ENCODE measurements around the gene SCAMP1. TPM values are rescaled to one million over a fixed set of nuclear protein-coding genes. Genes with fewer than 3 reads are reported as not detected.

The SCAMP1 gene
- total RNA-seq, 1 experiment from 2014 or later = 43.8 TPM

- TF ChIP-seq, protein P1, sequence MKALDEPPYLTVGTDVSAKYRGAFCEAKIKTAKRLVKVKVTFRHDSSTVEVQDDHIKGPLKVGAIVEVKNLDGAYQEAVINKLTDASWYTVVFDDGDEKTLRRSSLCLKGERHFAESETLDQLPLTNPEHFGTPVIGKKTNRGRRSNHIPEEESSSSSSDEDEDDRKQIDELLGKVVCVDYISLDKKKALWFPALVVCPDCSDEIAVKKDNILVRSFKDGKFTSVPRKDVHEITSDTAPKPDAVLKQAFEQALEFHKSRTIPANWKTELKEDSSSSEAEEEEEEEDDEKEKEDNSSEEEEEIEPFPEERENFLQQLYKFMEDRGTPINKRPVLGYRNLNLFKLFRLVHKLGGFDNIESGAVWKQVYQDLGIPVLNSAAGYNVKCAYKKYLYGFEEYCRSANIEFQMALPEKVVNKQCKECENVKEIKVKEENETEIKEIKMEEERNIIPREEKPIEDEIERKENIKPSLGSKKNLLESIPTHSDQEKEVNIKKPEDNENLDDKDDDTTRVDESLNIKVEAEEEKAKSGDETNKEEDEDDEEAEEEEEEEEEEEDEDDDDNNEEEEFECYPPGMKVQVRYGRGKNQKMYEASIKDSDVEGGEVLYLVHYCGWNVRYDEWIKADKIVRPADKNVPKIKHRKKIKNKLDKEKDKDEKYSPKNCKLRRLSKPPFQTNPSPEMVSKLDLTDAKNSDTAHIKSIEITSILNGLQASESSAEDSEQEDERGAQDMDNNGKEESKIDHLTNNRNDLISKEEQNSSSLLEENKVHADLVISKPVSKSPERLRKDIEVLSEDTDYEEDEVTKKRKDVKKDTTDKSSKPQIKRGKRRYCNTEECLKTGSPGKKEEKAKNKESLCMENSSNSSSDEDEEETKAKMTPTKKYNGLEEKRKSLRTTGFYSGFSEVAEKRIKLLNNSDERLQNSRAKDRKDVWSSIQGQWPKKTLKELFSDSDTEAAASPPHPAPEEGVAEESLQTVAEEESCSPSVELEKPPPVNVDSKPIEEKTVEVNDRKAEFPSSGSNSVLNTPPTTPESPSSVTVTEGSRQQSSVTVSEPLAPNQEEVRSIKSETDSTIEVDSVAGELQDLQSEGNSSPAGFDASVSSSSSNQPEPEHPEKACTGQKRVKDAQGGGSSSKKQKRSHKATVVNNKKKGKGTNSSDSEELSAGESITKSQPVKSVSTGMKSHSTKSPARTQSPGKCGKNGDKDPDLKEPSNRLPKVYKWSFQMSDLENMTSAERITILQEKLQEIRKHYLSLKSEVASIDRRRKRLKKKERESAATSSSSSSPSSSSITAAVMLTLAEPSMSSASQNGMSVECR (CRISPR knock-in tag; IDR thresholded peaks at IDR 0.05; ENCODE audit: borderline replicate concordance) = no peak
- no peak for TF ChIP-seq MXD4 (CRISPR knock-in tag; IDR thresholded peaks at IDR 0.05; ENCODE audit: borderline replicate concordance)
- TF ChIP-seq GTF2I (CRISPR knock-in tag; conservative IDR thresholded peaks at IDR 0.05) = no peak
- no peak for TF ChIP-seq SMAD3 (CRISPR knock-in tag; IDR thresholded peaks at IDR 0.05; ENCODE audit: borderline replicate concordance)
- no peak for TF ChIP-seq NR3C1 (CRISPR knock-in tag; conservative IDR thresholded peaks at IDR 0.05; ENCODE audit: low read depth)
Measured at GRCh38 chr5:78334811-78335210, 25.6 kb upstream of the SCAMP1 start (continued).

DNA sequence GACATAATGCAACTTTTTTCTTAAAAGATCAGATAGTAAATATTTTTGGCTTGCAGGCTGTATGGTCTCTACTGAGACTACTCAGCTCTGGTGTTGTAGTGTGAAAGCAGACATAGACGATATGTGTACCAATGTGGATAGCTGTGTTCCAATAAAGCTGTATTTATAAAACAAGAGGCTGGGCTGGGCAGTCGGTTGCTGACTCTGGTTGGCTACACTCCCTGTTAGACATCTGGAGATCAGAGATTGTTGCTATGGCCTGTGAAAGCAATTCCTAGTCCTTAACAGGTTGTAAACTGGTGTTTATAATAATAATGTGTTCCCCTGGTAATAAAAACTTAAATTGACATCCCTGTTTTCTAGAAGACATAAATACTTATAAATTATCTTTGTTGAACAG lies 24.4 kb upstream of the SCAMP1 start:
- H3K4me3 Mint-ChIP-seq = no peak overlapping the region
- H3K4me1 Mint-ChIP-seq = peaks cover 3% of the 10 kb centered on the region
- peaks cover 16% of the 10 kb centered on the region for H3K9me3 Mint-ChIP-seq
- TF ChIP-seq ATF3 (CRISPR knock-in tag; conservative IDR thresholded peaks at IDR 0.05) (no peak), SOX15 (CRISPR knock-in tag; IDR thresholded peaks at IDR 0.05) (no peak), CBFB (CRISPR knock-in tag; IDR thresholded peaks at IDR 0.05; ENCODE audit: low read depth) (no peak), TEAD1 (CRISPR knock-in tag; IDR thresholded peaks at IDR 0.05) (no peak), JAZF1 (CRISPR knock-in tag; IDR thresholded peaks at IDR 0.05) (no peak), ZNF232 (CRISPR knock-in tag; IDR thresholded peaks at IDR 0.05) (no peak), HMGXB4 (CRISPR knock-in tag; IDR thresholded peaks at IDR 0.05) (no peak), ZNF121 (CRISPR knock-in tag; IDR thresholded peaks at IDR 0.05) (no peak), PREB (CRISPR knock-in tag; IDR thresholded peaks at IDR 0.05; ENCODE audit: borderline replicate concordance) (no peak), ZNF416 (CRISPR knock-in tag; IDR thresholded peaks at IDR 0.05) (no peak), MLX (CRISPR knock-in tag; IDR thresholded peaks at IDR 0.05) (no peak), SMAD4 (CRISPR knock-in tag; IDR thresholded peaks at IDR 0.05) (no peak), ZNF512 (CRISPR knock-in tag; IDR thresholded peaks at IDR 0.05; ENCODE audit: borderline replicate concordance) (no peak)
- TF ChIP-seq, protein P2, sequence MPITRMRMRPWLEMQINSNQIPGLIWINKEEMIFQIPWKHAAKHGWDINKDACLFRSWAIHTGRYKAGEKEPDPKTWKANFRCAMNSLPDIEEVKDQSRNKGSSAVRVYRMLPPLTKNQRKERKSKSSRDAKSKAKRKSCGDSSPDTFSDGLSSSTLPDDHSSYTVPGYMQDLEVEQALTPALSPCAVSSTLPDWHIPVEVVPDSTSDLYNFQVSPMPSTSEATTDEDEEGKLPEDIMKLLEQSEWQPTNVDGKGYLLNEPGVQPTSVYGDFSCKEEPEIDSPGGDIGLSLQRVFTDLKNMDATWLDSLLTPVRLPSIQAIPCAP (CRISPR knock-in tag; IDR thresholded peaks at IDR 0.05) = no peak
- peaks cover 11% of the 10 kb centered on the region for H3K36me3 Mint-ChIP-seq
- no peak overlapping the region for H3K27ac Mint-ChIP-seq
- peaks cover 59% of the 10 kb centered on the region for H3K27me3 Mint-ChIP-seq (ENCODE audit: low read depth)
- ChIA-PET CTCF (no interaction called here), POLR2A (no interaction called here)
- ATAC-seq = no peak
- DNase-seq (ENCODE audit: low spot score) = no peak

Data from WTC11 (cell line).